Naive thymus-derived CD8-positive, alpha-beta T cell (primary cell): ENCODE results near the gene MAOB. TPM values are rescaled to one million over a fixed set of nuclear protein-coding genes. Genes with fewer than 3 reads are reported as not detected.

Experiments
- ATAC-seq, 2 donors: fragments of 150-1000 bp; cut with Tn5 transposase in 1 of 2; sonication (Bioruptor Pico), chemical (Tn5 transposase) in 1 of 2; 1 replicate in 1 of 2; 2 replicates in 1 of 2; pipeline ENCODE4 v1.10.0; 2021; ENCODE audit warnings: mild to moderate bottlenecking in 2 of 2, moderate library complexity in 2 of 2
- POLR2A ChIA-PET: fragments of 350-600 bp; sonication (Branson Sonifier 250); formaldehyde crosslinking; loops from one replicate; lab custom pipeline; 2021; ENCODE audit warnings: antibody characterized with exemption; lab: Charles Lee
- DNase-seq, 10 donors: peaks; one replicate each; pipeline versions ENCODE4 v3.0.0 to v3.0.0-alpha.2; 2020 to 2022
- H3K27ac Mint-ChIP-seq, 10 donors: one replicate each; pipeline ENCODE4 v1.8.0; 2020 to 2022; ENCODE audit warnings: mild to moderate bottlenecking in 10 of 10, mixed read lengths in 10 of 10, moderate library complexity in 4 of 10, inconsistent platforms in 1 of 10
- H3K27me3 Mint-ChIP-seq, 5 donors: one replicate each; pipeline ENCODE4 v1.8.0; 2021 to 2022; ENCODE audit warnings: mixed read lengths in 5 of 5
- H3K36me3 Mint-ChIP-seq, 3 donors: one replicate each; pipeline ENCODE4 v1.8.0; 2020 to 2022; ENCODE audit warnings: mixed read lengths in 3 of 3, mild to moderate bottlenecking in 2 of 3, inconsistent platforms in 1 of 3
- H3K4me1 Mint-ChIP-seq, 4 donors: one replicate each; pipeline ENCODE4 v1.8.0; 2021 to 2022; ENCODE audit warnings: mixed read lengths in 4 of 4
- H3K4me3 Mint-ChIP-seq, 10 donors: one replicate each; pipeline ENCODE4 v1.8.0; 2020 to 2022; ENCODE audit warnings: mild to moderate bottlenecking in 10 of 10, mixed read lengths in 10 of 10, moderate library complexity in 6 of 10, inconsistent platforms in 1 of 10
- H3K9me3 Mint-ChIP-seq, 9 donors: one replicate each; pipeline ENCODE4 v1.8.0; 2020 to 2022; ENCODE audit warnings: mixed read lengths in 9 of 9, mild to moderate bottlenecking in 3 of 9, inconsistent platforms in 1 of 9, moderate library complexity in 1 of 9
- polyA plus RNA-seq, 3 donors: library from polyadenylated mRNA; unstranded; fragments of 300-500 nt; fragmentation: Illumina TruSeq; gene quantifications; one replicate each; pipeline ENCODE4 v1.2.3, GENCODE V29; 2021
- total RNA-seq, 8 experiments: library from RNA in 2 of 8; stranded (reverse) in 2 of 8; gene quantifications; one replicate each; pipeline ENCODE4 v1.2.3 and lab custom pipeline; 2021 to 2026

MAOB gene
- total and polyA plus RNA-seq, 5 experiments from 2014 or later = not detected

DNA sequence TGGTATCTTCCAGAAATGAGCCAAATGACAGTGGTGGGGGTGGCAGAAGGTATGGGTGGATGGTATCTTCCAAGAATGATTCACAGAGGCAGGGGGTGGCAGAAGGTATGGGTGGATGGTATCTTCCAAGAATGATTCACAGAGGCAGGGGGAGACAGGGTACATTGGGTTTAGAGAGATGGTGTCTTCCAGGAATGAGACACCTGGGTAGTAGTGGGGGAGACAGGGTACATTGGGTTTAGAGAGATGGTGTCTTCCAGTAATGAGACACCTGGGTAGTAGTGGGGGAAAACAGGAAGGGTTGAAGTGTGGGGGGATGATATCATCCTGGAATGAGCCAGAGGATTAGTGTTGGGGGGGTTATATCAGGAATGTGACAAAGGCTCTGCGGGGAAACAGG lies 164.2 kb downstream of the MAOB start:
- POLR2A ChIA-PET = no interaction called here
- H3K4me1 Mint-ChIP-seq = no peaks in the 10 kb centered on the region
- peaks cover 0 to 12% (median 0%) of the 10 kb centered on the region in 9 donors for H3K9me3 Mint-ChIP-seq
- ATAC-seq (no peak), DNase-seq (no peak)
- H3K4me3 Mint-ChIP-seq = no peak overlapping the region
- no peaks in the 10 kb centered on the region for H3K36me3 Mint-ChIP-seq
- peaks cover 0 to 2% (median 0%) of the 10 kb centered on the region in 5 donors for H3K27me3 Mint-ChIP-seq
- H3K27ac Mint-ChIP-seq = no peak overlapping the region

DNA sequence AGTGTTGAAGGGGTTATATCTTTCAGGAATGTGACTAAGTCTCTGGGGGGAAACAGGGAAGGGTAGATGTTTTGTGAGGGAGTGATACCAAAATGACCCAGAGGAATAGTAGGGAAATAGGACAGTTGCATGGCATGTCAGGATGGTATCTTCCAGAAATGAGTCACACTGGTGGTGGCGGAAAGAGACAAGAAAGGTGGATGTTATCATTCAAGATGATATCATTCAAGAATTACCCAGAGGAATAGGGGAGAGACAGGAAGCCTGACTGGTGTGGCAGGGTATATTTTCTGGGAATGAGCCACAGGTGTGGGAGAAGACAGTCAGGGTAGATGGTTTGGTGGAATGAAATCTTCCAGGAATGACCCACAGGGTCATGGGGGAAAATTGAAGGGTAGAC lies 165.1 kb downstream of the MAOB start:
- no peaks in the 10 kb centered on the region for H3K36me3 Mint-ChIP-seq
- ATAC-seq (no peak), DNase-seq (no peak)
- H3K4me1 Mint-ChIP-seq = no peaks in the 10 kb centered on the region
- no peak overlapping the region for H3K27ac Mint-ChIP-seq
- POLR2A ChIA-PET = no interaction called here
- peaks cover 0 to 9% (median 0%) of the 10 kb centered on the region in 9 donors for H3K9me3 Mint-ChIP-seq
- H3K4me3 Mint-ChIP-seq = no peak overlapping the region
- peaks cover 0 to 3% (median 0%) of the 10 kb centered on the region in 5 donors for H3K27me3 Mint-ChIP-seq

DNA sequence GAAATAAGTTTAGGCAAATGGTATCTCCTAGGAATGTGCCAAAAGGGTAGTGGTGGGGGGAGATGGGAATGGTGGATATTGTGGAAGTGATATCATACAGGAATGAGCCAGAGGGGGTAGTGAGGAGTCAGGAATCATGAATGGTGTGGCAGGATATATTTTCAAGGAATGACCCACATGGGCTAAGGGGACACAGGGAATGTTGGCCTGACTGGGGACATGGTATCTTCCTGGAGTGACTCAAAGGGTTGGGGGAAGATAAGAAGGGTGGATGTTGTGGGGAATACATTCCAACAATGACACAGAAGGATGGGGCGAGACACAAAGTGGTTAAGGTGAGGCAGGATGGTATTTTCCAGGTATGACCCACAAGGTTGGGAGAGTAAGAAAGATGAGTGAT lies 165.6 kb downstream of the MAOB start:
- ATAC-seq (no peak), DNase-seq (no peak)
- Mint-ChIP-seq H3K4me1 (no peaks in the 10 kb centered on the region), H3K36me3 (no peaks in the 10 kb centered on the region), H3K27ac (no peak overlapping the region), H3K27me3 (peaks cover 0 to 3% (median 0%) of the 10 kb centered on the region in 5 donors), H3K4me3 (no peak overlapping the region), H3K9me3 (peaks cover 0 to 4% (median 0%) of the 10 kb centered on the region in 9 donors)
- POLR2A ChIA-PET = no interaction called here

Other genes starting within 250 kb of the MAOB start
- gene MAOA, start 226.2 kb downstream of the MAOB start, total RNA-seq = under 1 TPM; 0.13 to 0.22 TPM
- 1 to 10 TPM in 1 of 3 donors, not detected in 2; 1.2 TPM for gene MAOA, start 226.2 kb downstream of the MAOB start, polyA plus RNA-seq
- not detected for gene NDP, start 90.9 kb upstream of the MAOB start, total RNA-seq
- not detected for gene NDP, start 90.9 kb upstream of the MAOB start, polyA plus RNA-seq